ENCODE results near the gene KRR1. TPM values are rescaled to one million over a fixed set of nuclear protein-coding genes. Genes with fewer than 3 reads are reported as not detected.

The KRR1 gene
- total RNA-seq, 1 donor from 2014 or later: 56.9 TPM

GRCh38 chr12:75481013-75481705, 30.2 kb downstream of the KRR1 start:
- Histone ChIP-seq H2AFZ (ENCODE audit: low read depth, low read length) (no peak overlapping the region), H3K9ac (ENCODE audit: low read length) (peak overlapping the region; percentile 90), H3K36me3 (ENCODE audit: insufficient read depth, low read length) (peaks cover 14% of the 10 kb centered on the region), H3K4me2 (ENCODE audit: low read length) (peak overlapping the region; percentile 94), H4K20me1 (ENCODE audit: insufficient read depth, low read length) (peaks cover 35% of the 10 kb centered on the region), H3K27me3 (ENCODE audit: insufficient read depth, low read length) (no peaks in the 10 kb centered on the region), H3K27ac (ENCODE audit: low read depth, low read length) (peak overlapping the region; percentile 89), H3K9me3 (ENCODE audit: insufficient read depth, low read depth, low read length) (no peaks in the 10 kb centered on the region), H3K4me1 (ENCODE audit: insufficient read depth, low read length) (peaks cover 31% of the 10 kb centered on the region), H3K79me2 (ENCODE audit: insufficient read depth, low read length) (peaks cover 52% of the 10 kb centered on the region), H3K4me3 (ENCODE audit: insufficient read depth, low read depth, low read length) (peak overlapping the region; percentile 95)
- FAIRE-seq (peak; percentile 41), DNase-seq (ENCODE audit: low read depth) (no peak)
- Mint-ChIP-seq H3K4me1 (ENCODE audit: low read depth, unreplicated experiment) (peaks cover 30% of the 10 kb centered on the region), H3K27me3 (ENCODE audit: low read depth, unreplicated experiment) (no peaks in the 10 kb centered on the region), H3K27ac (ENCODE audit: unreplicated experiment) (peak overlapping the region; percentile 93), H3K4me3 (ENCODE audit: unreplicated experiment) (peak overlapping the region; percentile 91), H3K36me3 (ENCODE audit: low read depth, unreplicated experiment) (peaks cover 8% of the 10 kb centered on the region), H3K9me3 (ENCODE audit: unreplicated experiment) (no peaks in the 10 kb centered on the region)
- TF ChIP-seq EZH2 (IDR thresholded peaks at IDR 0.05; ENCODE audit: insufficient read depth, low read length): no peak
- TF ChIP-seq CTCF (IDR thresholded peaks at IDR 0.05; ENCODE audit: insufficient read depth, low read depth, low read length): no peak

- Histone ChIP-seq H2AFZ (ENCODE audit: low read depth, low read length) (peak within 1 kb of the TSS; percentile 7), H3K4me2 (ENCODE audit: low read length) (peak within 1 kb of the TSS; percentile 94), H3K4me1 (ENCODE audit: insufficient read depth, low read length) (peaks cover 27% of the 10 kb centered on the region), H3K79me2 (ENCODE audit: insufficient read depth, low read length) (peaks cover 46% of the 10 kb centered on the region), H3K27me3 (ENCODE audit: insufficient read depth, low read length) (no peaks in the 10 kb centered on the region), H3K4me3 (ENCODE audit: insufficient read depth, low read depth, low read length) (peak within 1 kb of the TSS; percentile 95), H3K36me3 (ENCODE audit: insufficient read depth, low read length) (peaks cover 10% of the 10 kb centered on the region), H3K9me3 (ENCODE audit: insufficient read depth, low read depth, low read length) (no peaks in the 10 kb centered on the region), H3K9ac (ENCODE audit: low read length) (peak within 1 kb of the TSS; percentile 90), H3K27ac (ENCODE audit: low read depth, low read length) (peak within 1 kb of the TSS; percentile 89), H4K20me1 (ENCODE audit: insufficient read depth, low read length) (peaks cover 30% of the 10 kb centered on the region)
- FAIRE-seq: peak; percentile 93
- Mint-ChIP-seq H3K9me3 (ENCODE audit: unreplicated experiment) (no peaks in the 10 kb centered on the region), H3K27ac (ENCODE audit: unreplicated experiment) (peak within 1 kb of the TSS; percentile 93), H3K4me3 (ENCODE audit: unreplicated experiment) (peak within 1 kb of the TSS; percentile 91), H3K4me1 (ENCODE audit: low read depth, unreplicated experiment) (peaks cover 30% of the 10 kb centered on the region), H3K36me3 (ENCODE audit: low read depth, unreplicated experiment) (peaks cover 8% of the 10 kb centered on the region), H3K27me3 (ENCODE audit: low read depth, unreplicated experiment) (no peaks in the 10 kb centered on the region)
- DNase-seq (ENCODE audit: low read depth): peak; percentile 99
- TF ChIP-seq CTCF (IDR thresholded peaks at IDR 0.05; ENCODE audit: insufficient read depth, low read depth, low read length) (no peak), EZH2 (IDR thresholded peaks at IDR 0.05; ENCODE audit: insufficient read depth, low read length) (no peak)
Measured at GRCh38 chr12:75480469-75480949, 30.9 kb downstream of the KRR1 start, which contains the start of gene GLIPR1. Gene GLIPR1 (plus strand): TSS chr12:75480755. CDS start chr12:75480881, 126 bp downstream.
